ENCODE results near the gene LARGE1. TPM values are rescaled to one million over a fixed set of nuclear protein-coding genes. Genes with fewer than 3 reads are reported as not detected.

The LARGE1 gene
- total RNA-seq, 1 experiment from 2014 or later: 1.3 TPM

- H3K36me3 ChIP-seq (ENCODE audit: low read depth, low read length): no peaks in the 10 kb centered on the region
- intact Hi-C loops (cut with micrococcal nuclease): no loop called here
- no peaks in the 10 kb centered on the region for H4K20me1 ChIP-seq (ENCODE audit: low read length)
- TF ChIP-seq EZH2phosphoT487 (IDR thresholded peaks at IDR 0.05; ENCODE audit: borderline replicate concordance, low read length) (no peak), EZH2 (IDR thresholded peaks at IDR 0.05; ENCODE audit: low read length, unreplicated experiment) (no peak)
- TF ChIP-seq, protein P1, sequence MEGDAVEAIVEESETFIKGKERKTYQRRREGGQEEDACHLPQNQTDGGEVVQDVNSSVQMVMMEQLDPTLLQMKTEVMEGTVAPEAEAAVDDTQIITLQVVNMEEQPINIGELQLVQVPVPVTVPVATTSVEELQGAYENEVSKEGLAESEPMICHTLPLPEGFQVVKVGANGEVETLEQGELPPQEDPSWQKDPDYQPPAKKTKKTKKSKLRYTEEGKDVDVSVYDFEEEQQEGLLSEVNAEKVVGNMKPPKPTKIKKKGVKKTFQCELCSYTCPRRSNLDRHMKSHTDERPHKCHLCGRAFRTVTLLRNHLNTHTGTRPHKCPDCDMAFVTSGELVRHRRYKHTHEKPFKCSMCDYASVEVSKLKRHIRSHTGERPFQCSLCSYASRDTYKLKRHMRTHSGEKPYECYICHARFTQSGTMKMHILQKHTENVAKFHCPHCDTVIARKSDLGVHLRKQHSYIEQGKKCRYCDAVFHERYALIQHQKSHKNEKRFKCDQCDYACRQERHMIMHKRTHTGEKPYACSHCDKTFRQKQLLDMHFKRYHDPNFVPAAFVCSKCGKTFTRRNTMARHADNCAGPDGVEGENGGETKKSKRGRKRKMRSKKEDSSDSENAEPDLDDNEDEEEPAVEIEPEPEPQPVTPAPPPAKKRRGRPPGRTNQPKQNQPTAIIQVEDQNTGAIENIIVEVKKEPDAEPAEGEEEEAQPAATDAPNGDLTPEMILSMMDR (conservative IDR thresholded peaks at IDR 0.05; ENCODE audit: low read depth, low read length): no peak
- ATAC-seq: no peak
- no peak overlapping the region for H3K27ac ChIP-seq (ENCODE audit: low read length)
- no peaks in the 10 kb centered on the region for H3K9me3 ChIP-seq (ENCODE audit: low read length)
- CTCF ChIA-PET: no interaction called here
- no peak for DNase-seq
- no TSS peak for BruUV-seq (replicated peaks)
- H3F3A ChIP-seq (ENCODE audit: low read length, unreplicated experiment): no peaks in the 10 kb centered on the region
- POLR2A ChIA-PET (ENCODE audit: unreplicated experiment): no interaction called here
- H3K4me3 ChIP-seq (ENCODE audit: low read length): no peak overlapping the region
- H3K79me2 ChIP-seq (ENCODE audit: low read length): no peaks in the 10 kb centered on the region
- H2AFZ ChIP-seq (ENCODE audit: low read length): no peak overlapping the region
- H3K27me3 ChIP-seq (ENCODE audit: low read length): no peaks in the 10 kb centered on the region
- H3K9me2 ChIP-seq (replicated peaks; ENCODE audit: low read length): no peaks in the 10 kb centered on the region
- no peak overlapping the region for H3K4me2 ChIP-seq (ENCODE audit: low read length)
- no peak overlapping the region for H3K9ac ChIP-seq (ENCODE audit: low read length)
- no peaks in the 10 kb centered on the region for H3K4me1 ChIP-seq (ENCODE audit: insufficient read depth, low read length)
Observed at GRCh38 chr22:33776491-33776890, 143.8 kb downstream of the LARGE1 start.

- DNase-seq (no peak), ATAC-seq (no peak)
- no peaks in the 10 kb centered on the region for H3K79me2 ChIP-seq (ENCODE audit: low read length)
- intact Hi-C loops (cut with micrococcal nuclease): no loop called here
- H4K20me1 ChIP-seq (ENCODE audit: low read length): no peaks in the 10 kb centered on the region
- H3K4me1 ChIP-seq (ENCODE audit: insufficient read depth, low read length): no peaks in the 10 kb centered on the region
- no peaks in the 10 kb centered on the region for H3K36me3 ChIP-seq (ENCODE audit: low read depth, low read length)
- no peak overlapping the region for H3K27ac ChIP-seq (ENCODE audit: low read length)
- no peak overlapping the region for H3K9ac ChIP-seq (ENCODE audit: low read length)
- H2AFZ ChIP-seq (ENCODE audit: low read length): no peak overlapping the region
- no peaks in the 10 kb centered on the region for H3K9me3 ChIP-seq (ENCODE audit: low read length)
- H3K4me3 ChIP-seq (ENCODE audit: low read length): no peak overlapping the region
- no TSS peak for BruUV-seq (replicated peaks)
- no peaks in the 10 kb centered on the region for H3F3A ChIP-seq (ENCODE audit: low read length, unreplicated experiment)
- H3K4me2 ChIP-seq (ENCODE audit: low read length): no peak overlapping the region
- CTCF ChIA-PET: no interaction called here
- TF ChIP-seq EZH2 (IDR thresholded peaks at IDR 0.05; ENCODE audit: low read length, unreplicated experiment) (no peak), EZH2phosphoT487 (IDR thresholded peaks at IDR 0.05; ENCODE audit: borderline replicate concordance, low read length) (no peak)
- TF ChIP-seq, protein P1 (conservative IDR thresholded peaks at IDR 0.05; ENCODE audit: low read depth, low read length): no peak
- H3K9me2 ChIP-seq (replicated peaks; ENCODE audit: low read length): no peaks in the 10 kb centered on the region
- no peaks in the 10 kb centered on the region for H3K27me3 ChIP-seq (ENCODE audit: low read length)
- POLR2A ChIA-PET (ENCODE audit: unreplicated experiment): no interaction called here
Observed at GRCh38 chr22:33774781-33775180, 145.5 kb downstream of the LARGE1 start.

DNA sequence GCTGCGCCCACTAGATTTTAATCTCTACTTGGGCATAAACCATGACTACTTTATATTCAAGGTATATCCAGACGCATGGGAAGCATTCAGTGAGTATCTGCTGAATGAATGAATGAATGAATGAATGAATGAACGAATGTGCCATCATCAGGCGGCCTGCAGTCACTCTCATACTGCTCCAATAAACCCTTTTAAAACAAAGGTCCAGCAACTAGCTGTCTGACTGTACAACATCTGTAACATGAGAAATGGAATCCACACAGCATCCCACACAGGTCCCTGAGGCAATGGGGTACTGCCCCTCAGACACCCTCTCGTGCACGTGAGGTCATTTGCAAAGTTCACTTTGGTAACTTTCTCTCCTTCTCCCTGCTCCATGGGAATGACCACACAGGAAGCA is 147.5 kb downstream of the LARGE1 start:
- no peaks in the 10 kb centered on the region for H3F3A ChIP-seq (ENCODE audit: low read length, unreplicated experiment)
- no peak overlapping the region for H3K4me3 ChIP-seq (ENCODE audit: low read length)
- no peak overlapping the region for H2AFZ ChIP-seq (ENCODE audit: low read length)
- POLR2A ChIA-PET (ENCODE audit: unreplicated experiment): no interaction called here
- H3K4me2 ChIP-seq (ENCODE audit: low read length): no peak overlapping the region
- intact Hi-C loops (cut with micrococcal nuclease): no loop called here
- DNase-seq (no peak), ATAC-seq (no peak)
- no peak overlapping the region for H3K9ac ChIP-seq (ENCODE audit: low read length)
- H3K79me2 ChIP-seq (ENCODE audit: low read length): no peaks in the 10 kb centered on the region
- no peaks in the 10 kb centered on the region for H3K36me3 ChIP-seq (ENCODE audit: low read depth, low read length)
- no peaks in the 10 kb centered on the region for H3K27me3 ChIP-seq (ENCODE audit: low read length)
- H3K9me2 ChIP-seq (replicated peaks; ENCODE audit: low read length): no peaks in the 10 kb centered on the region
- no peaks in the 10 kb centered on the region for H3K9me3 ChIP-seq (ENCODE audit: low read length)
- BruUV-seq (replicated peaks): no TSS peak
- no peaks in the 10 kb centered on the region for H3K4me1 ChIP-seq (ENCODE audit: insufficient read depth, low read length)
- no peak overlapping the region for H3K27ac ChIP-seq (ENCODE audit: low read length)
- no peaks in the 10 kb centered on the region for H4K20me1 ChIP-seq (ENCODE audit: low read length)
- CTCF ChIA-PET: no interaction called here
- TF ChIP-seq EZH2 (IDR thresholded peaks at IDR 0.05; ENCODE audit: low read length, unreplicated experiment) (no peak), EZH2phosphoT487 (IDR thresholded peaks at IDR 0.05; ENCODE audit: borderline replicate concordance, low read length) (no peak)
- TF ChIP-seq, protein P1 (conservative IDR thresholded peaks at IDR 0.05; ENCODE audit: low read depth, low read length): no peak
